Ovary (tissue), 3 donors: Measurements from ENCODE around the gene CDK5RAP3.

Source experiments
- CTCF ChIP-seq, 3 donors: fragments of 450-650 bp in 2 of 3; fragments of 200-600 bp in 1 of 3; IDR thresholded peaks; one replicate each; pipeline versions ENCODE4 v1.5.1 to v1.8.0; 2016 to 2022; ENCODE audit warnings: antibody characterized with exemption in 3 of 3, mild to moderate bottlenecking in 1 of 3
- POLR2A ChIP-seq: fragments of 450-650 bp; IDR thresholded peaks from one replicate; pipeline ENCODE4 v1.6.1; 2017; ENCODE audit warnings: antibody characterized with exemption, mild to moderate bottlenecking, moderate library complexity
- donor health status: DM: no; HTN: no; CAD: no.

GRCh38 chr17:48006936-48007709, 36.2 kb downstream of the CDK5RAP3 start:
- no peak for TF ChIP-seq CTCF (IDR thresholded peaks at IDR 0.05)
- TF ChIP-seq POLR2A, result no peak
